Stomach (tissue), 9 donors: Measurements from ENCODE around the gene COPG1. TPM values are rescaled to one million over a fixed set of nuclear protein-coding genes. Genes with fewer than 3 reads are reported as not detected.

ENCODE experiments used
- DNase-seq, 2 donors: peaks; one replicate each; pipeline versions ENCODE4 v3.0.0 to v3.0.0-alpha.2; 2013 to 2019
- H3K27ac ChIP-seq, 5 donors: fragments of 200-600 bp in 4 of 5; sonication (generic) in 4 of 5; one replicate each; pipeline ENCODE4 v1.5.1; 2013 to 2019; ENCODE audit warnings: mild to moderate bottlenecking in 1 of 5, moderate library complexity in 1 of 5
- H3K27me3 ChIP-seq, 3 donors: fragments of 200-600 bp; sonication (generic); one replicate each; pipeline ENCODE4 v1.5.1; 2017 to 2019; ENCODE audit warnings: mixed run types in 1 of 3
- H3K36me3 ChIP-seq, 4 donors: fragments of 200-600 bp; sonication (generic); 1 replicate in 3 of 4; 2 replicates in 1 of 4; pipeline ENCODE4 v1.5.1; 2016 to 2019
- H3K4me1 ChIP-seq, 4 donors: fragments of 200-600 bp; sonication (generic); one replicate each; pipeline ENCODE4 v1.5.1; 2016 to 2019
- H3K4me3 ChIP-seq, 4 donors: fragments of 200-600 bp; sonication (generic) in 3 of 4; one replicate each; pipeline ENCODE4 v1.5.1; 2016 to 2019; ENCODE audit warnings: mild to moderate bottlenecking in 1 of 4
- H3K9me3 ChIP-seq, 4 donors: fragments of 200-600 bp; sonication (generic); one replicate each; pipeline ENCODE4 v1.5.1; 2016 to 2019
- EP300 ChIP-seq: sonication (generic); formaldehyde crosslinking; IDR thresholded peaks from one replicate; pipeline ENCODE4 v1.6.1; 2017; ENCODE audit warnings: antibody characterized with exemption
- POLR2A ChIP-seq, 4 donors: fragments of 450-650 bp; IDR thresholded peaks; one replicate each; pipeline ENCODE4 v1.6.1; 2016; ENCODE audit warnings: antibody characterized with exemption in 4 of 4, control low read depth in 2 of 4, mild to moderate bottlenecking in 1 of 4, moderate library complexity in 1 of 4
- POLR2AphosphoS5 ChIP-seq, 3 donors: sonication (generic); formaldehyde crosslinking; IDR thresholded peaks; one replicate each; pipeline ENCODE4 v1.6.1; 2016; ENCODE audit warnings: antibody characterized with exemption in 3 of 3
- WGBS, 5 donors: extraction: QIAGEN DNeasy Blood & Tissue Kit in 3 of 5; methylation state at CpG; one replicate each; pipeline versions ENCODE4 v1.1.5 to v1.1.7; 2013 to 2018; 5-methylcytosine and 5-hydroxymethylcytosine counted together
- intact Hi-C: fragments of 100-400 bp; cut with DNase I; formaldehyde crosslinking; loops from one replicate; pipeline ENCODE4 v1.15.1; 2023; ENCODE audit warnings: low total_unique reads
- polyA plus RNA-seq, 3 donors: library from polyadenylated mRNA; stranded (reverse); fragments of 200-250 nt; gene quantifications; one replicate each; pipeline ENCODE4 v1.2.3, GENCODE V29; 2013
- total RNA-seq, 5 donors: library from RNA; depleted of rRNA; stranded (reverse); fragments of >200 nt; gene quantifications; one replicate each; pipeline versions ENCODE4 v1.1.0 to v1.2.3, GENCODE V29; 2014 to 2016
- TF ChIP-seq, protein P1 (sequence below), 7 experiments: fragments of 450-650 bp in 4 of 7; fragments of 200-600 bp in 3 of 7; sonication (generic) in 3 of 7; IDR thresholded peaks; one replicate each; pipeline ENCODE4 v1.5.1; 2016 to 2019; ENCODE audit warnings: antibody characterized with exemption in 7 of 7, control low read depth in 2 of 7, mild to moderate bottlenecking in 1 of 7
- donor health status: healthy with polysubstance abuse.
- donor health status: Bipolar disorder and iron deficiency.
- donor health status: healthy.

Gene COPG1
- total and polyA plus RNA-seq, 8 donors, result 38.5 to 356 (median 113) TPM

DNA sequence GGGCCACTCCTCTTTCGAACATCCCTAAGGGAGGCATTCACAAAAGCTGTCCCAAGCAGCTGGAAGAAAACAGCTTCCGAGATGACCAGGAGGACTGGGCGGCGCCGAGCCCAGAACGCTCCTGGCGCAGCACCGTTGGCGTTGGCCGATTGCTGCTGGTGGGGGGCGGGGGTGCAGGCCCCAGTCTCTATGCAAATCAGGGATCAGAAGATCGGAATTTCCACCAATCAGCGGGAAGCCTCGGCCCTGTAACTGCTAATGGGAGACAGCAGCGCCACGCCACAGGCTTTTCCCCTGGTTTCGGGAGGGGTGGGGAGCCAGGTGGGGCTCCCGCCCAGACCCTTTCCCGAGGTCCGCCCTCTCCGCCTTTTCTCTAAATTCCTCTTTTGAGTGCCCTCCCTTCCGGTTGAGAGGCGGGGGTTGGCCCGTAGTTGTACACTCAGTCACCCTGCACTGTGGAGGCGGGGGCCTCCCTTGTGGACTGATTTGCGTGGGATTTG lies 56.2 kb downstream of the COPG1 start:
- peak overlapping the region; percentile 68 to 81 (median 78) for H3K27ac ChIP-seq
- no peaks in the 10 kb centered on the region for H3K9me3 ChIP-seq
- no peaks in the 10 kb centered on the region for H3K27me3 ChIP-seq
- 8 to 31% (median 13%) methylated on average over 19 to 26 of the region's 26 CpGs for WGBS, 5 donors
- DNase-seq, result peak; percentile 85 to 95
- peak overlapping the region; percentile 21 to 39 (median 36) for H3K4me3 ChIP-seq
- intact Hi-C loops, result no loop called here
- peaks cover 11 to 28% (median 21%) of the 10 kb centered on the region in 4 donors for H3K4me1 ChIP-seq
- TF ChIP-seq POLR2A (IDR thresholded peaks at IDR 0.05) (peak in 2 of 4 donors; percentile 20 to 46), POLR2AphosphoS5 (IDR thresholded peaks at IDR 0.05) (peak; percentile 32 to 66 (median 62)), EP300 (no peak)
- TF ChIP-seq, protein P1, sequence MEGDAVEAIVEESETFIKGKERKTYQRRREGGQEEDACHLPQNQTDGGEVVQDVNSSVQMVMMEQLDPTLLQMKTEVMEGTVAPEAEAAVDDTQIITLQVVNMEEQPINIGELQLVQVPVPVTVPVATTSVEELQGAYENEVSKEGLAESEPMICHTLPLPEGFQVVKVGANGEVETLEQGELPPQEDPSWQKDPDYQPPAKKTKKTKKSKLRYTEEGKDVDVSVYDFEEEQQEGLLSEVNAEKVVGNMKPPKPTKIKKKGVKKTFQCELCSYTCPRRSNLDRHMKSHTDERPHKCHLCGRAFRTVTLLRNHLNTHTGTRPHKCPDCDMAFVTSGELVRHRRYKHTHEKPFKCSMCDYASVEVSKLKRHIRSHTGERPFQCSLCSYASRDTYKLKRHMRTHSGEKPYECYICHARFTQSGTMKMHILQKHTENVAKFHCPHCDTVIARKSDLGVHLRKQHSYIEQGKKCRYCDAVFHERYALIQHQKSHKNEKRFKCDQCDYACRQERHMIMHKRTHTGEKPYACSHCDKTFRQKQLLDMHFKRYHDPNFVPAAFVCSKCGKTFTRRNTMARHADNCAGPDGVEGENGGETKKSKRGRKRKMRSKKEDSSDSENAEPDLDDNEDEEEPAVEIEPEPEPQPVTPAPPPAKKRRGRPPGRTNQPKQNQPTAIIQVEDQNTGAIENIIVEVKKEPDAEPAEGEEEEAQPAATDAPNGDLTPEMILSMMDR (IDR thresholded peaks at IDR 0.05), result peak in 1 of 7 experiments; percentile 24
- H3K36me3 ChIP-seq, result peaks cover 13 to 44% (median 39%) of the 10 kb centered on the region in 4 donors

DNA sequence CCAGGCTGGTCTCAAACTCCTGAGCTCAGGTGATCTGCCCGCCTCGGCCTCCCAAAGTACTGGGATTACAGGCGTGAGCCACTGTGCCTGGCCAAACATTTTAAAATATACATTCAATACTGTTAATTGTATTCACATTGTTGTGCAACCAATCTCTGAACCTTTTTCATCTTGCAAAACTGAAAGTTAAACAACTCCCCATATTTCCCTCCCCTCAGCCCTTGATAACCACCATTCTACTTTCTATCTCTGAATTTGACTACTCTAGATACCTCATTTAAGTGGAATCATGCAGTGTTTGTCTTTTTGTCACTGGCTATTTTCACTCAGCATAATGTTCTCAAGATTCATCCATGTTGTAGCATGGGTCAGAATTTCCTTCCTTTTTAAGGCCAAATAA lies 59.2 kb downstream of the COPG1 start:
- TF ChIP-seq EP300 (no peak), POLR2A (IDR thresholded peaks at IDR 0.05) (no peak), POLR2AphosphoS5 (IDR thresholded peaks at IDR 0.05) (no peak)
- TF ChIP-seq, protein P1 (IDR thresholded peaks at IDR 0.05), result no peak
- peaks cover 0 to 14% (median 14%) of the 10 kb centered on the region in 4 donors for H3K36me3 ChIP-seq
- no peak overlapping the region for H3K27ac ChIP-seq
- intact Hi-C loops, result no loop called here
- no peak overlapping the region for H3K4me3 ChIP-seq
- H3K9me3 ChIP-seq, result no peaks in the 10 kb centered on the region
- no peaks in the 10 kb centered on the region for H3K27me3 ChIP-seq
- DNase-seq, result no peak
- WGBS, 5 donors, result 75 to 95% (median 89%) methylated on average over 3 of the region's 3 CpGs
- H3K4me1 ChIP-seq, result peaks cover 16 to 41% (median 28%) of the 10 kb centered on the region in 4 donors

DNA sequence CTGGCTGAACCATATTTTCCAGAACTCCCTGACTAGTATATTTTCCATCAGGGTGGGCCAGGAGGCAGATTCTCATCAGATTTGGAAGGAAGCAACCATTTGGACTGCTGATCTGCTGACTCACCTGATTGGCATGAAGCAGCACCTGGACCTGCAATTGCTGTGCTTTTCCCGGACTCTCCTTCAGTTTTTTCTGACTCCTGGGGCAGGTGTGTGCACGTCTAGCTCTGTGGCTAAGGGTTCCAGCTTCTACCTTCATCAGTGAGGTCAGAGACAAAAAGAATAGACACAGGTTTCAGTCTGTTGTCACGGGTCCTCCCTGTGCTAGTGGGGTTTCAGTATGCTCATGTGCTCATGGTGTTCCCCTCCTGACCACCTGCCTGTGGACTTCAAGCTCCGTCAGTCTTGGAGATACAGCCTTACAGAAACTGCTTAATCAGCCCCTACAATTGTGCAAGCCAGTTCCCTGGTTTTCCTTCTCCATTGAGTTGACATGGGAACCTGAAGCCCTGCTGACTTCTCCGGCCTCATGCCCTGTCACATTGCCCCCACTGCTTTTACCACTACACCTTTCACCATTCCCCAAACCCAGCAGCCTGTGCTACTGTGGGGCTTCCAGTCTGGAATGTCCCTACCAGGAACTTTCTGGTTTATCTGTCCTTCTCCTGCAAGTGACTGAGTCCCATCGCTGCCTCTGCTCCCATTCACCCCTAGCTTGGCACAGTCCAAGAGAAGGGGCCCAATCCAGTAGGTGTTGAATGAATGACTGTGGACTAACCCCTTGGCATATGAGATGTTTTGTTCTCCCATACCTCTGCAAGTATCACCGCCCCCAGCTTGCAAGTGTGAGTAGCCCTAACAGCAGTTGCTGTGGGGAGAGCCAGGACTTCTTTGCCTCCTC lies 61.0 kb downstream of the COPG1 start:
- Histone ChIP-seq H3K4me1 (peaks cover 20 to 43% (median 32%) of the 10 kb centered on the region in 4 donors), H3K9me3 (no peaks in the 10 kb centered on the region), H3K27ac (peak overlapping the region in 2 of 5 donors; percentile 16 to 52), H3K27me3 (no peaks in the 10 kb centered on the region), H3K36me3 (no peaks in the 10 kb centered on the region), H3K4me3 (no peak overlapping the region)
- no peak for TF ChIP-seq POLR2AphosphoS5 (IDR thresholded peaks at IDR 0.05)
- TF ChIP-seq, protein P1 (IDR thresholded peaks at IDR 0.05), result no peak
- no peak for TF ChIP-seq EP300
- no peak for TF ChIP-seq POLR2A (IDR thresholded peaks at IDR 0.05)
- intact Hi-C loops, result no loop called here
- 66 to 73% (median 68%) methylated on average over 7 of the region's 7 CpGs for WGBS, 5 donors
- peak in 1 of 2 donors; percentile 36 for DNase-seq

- Histone ChIP-seq H3K27me3 (no peaks in the 10 kb centered on the region), H3K36me3 (no peaks in the 10 kb centered on the region), H3K27ac (peak overlapping the region in 3 of 5 donors; percentile 16 to 92 (median 91)), H3K4me3 (no peak overlapping the region), H3K4me1 (peaks cover 15 to 33% (median 25%) of the 10 kb centered on the region in 4 donors), H3K9me3 (no peaks in the 10 kb centered on the region)
- no peak for DNase-seq
- TF ChIP-seq, protein P1 (IDR thresholded peaks at IDR 0.05), result no peak
- TF ChIP-seq POLR2A (IDR thresholded peaks at IDR 0.05) (no peak), EP300 (no peak), POLR2AphosphoS5 (IDR thresholded peaks at IDR 0.05) (no peak)
- intact Hi-C loops, result no loop called here
- 89 to 100% (median 94%) methylated on average over 3 of the region's 3 CpGs for WGBS, 5 donors
These were observed 61.9 kb downstream of the COPG1 start for GRCh38 chr3:129311054-129311902.
